Measurements from ENCODE around the gene NUMA1.

NUMA1 gene

GRCh38 chr11:71997594-71997993 lies 82.7 kb downstream of the NUMA1 start:
- Histone ChIP-seq H3K4me1 (ENCODE audit: control insufficient read depth, insufficient read depth, low read length) (no peaks in the 10 kb centered on the region; the same call in 1 of the 2 replicates), H3K27me3 (ENCODE audit: control insufficient read depth, insufficient read depth, low read length) (no peaks in the 10 kb centered on the region), H3K9ac (ENCODE audit: low read length) (no peak overlapping the region), H3K36me3 (ENCODE audit: control insufficient read depth, insufficient read depth, low read length) (peaks cover 39% of the 10 kb centered on the region), H3K4me3 (ENCODE audit: low read depth, low read length) (no peak overlapping the region), H3K9me3 (ENCODE audit: control insufficient read depth, insufficient read depth, low read depth, low read length) (no peaks in the 10 kb centered on the region), H3K27ac (ENCODE audit: low read depth, low read length) (no peak overlapping the region)

DNA sequence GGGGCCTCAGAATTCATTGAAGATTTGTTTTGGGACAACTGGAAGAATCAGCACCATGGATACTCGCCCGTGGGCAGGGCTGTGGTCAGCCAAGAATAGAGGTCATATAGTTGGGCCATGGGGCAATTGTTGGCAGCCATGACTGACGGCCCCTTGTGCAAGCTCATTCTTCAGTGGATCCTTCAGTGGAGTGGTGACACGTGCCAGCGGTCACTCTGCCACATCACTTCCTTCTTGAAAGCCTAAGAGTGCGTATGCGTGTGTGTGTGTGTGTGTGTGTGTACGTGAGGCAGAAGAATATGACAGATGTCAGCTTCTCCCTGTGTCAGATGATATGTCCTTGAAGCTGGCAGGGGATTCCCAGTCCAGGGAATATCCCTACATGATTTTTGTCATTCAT lies 83.4 kb downstream of the NUMA1 start:
- Histone ChIP-seq H3K4me3 (ENCODE audit: low read depth, low read length) (no peak overlapping the region), H3K27ac (ENCODE audit: low read depth, low read length) (no peak overlapping the region), H3K27me3 (ENCODE audit: control insufficient read depth, insufficient read depth, low read length) (no peaks in the 10 kb centered on the region), H3K4me1 (ENCODE audit: control insufficient read depth, insufficient read depth, low read length) (no peaks in the 10 kb centered on the region; the same call in 1 of the 2 replicates), H3K9ac (ENCODE audit: low read length) (no peak overlapping the region), H3K9me3 (ENCODE audit: control insufficient read depth, insufficient read depth, low read depth, low read length) (no peaks in the 10 kb centered on the region), H3K36me3 (ENCODE audit: control insufficient read depth, insufficient read depth, low read length) (peaks cover 36% of the 10 kb centered on the region)

GRCh38 chr11:71996517-71996916 lies 83.8 kb downstream of the NUMA1 start:
- Histone ChIP-seq H3K36me3 (ENCODE audit: control insufficient read depth, insufficient read depth, low read length) (peaks cover 35% of the 10 kb centered on the region), H3K27me3 (ENCODE audit: control insufficient read depth, insufficient read depth, low read length) (no peaks in the 10 kb centered on the region), H3K4me1 (ENCODE audit: control insufficient read depth, insufficient read depth, low read length) (no peaks in the 10 kb centered on the region; the same call in 1 of the 2 replicates), H3K9ac (ENCODE audit: low read length) (no peak overlapping the region), H3K27ac (ENCODE audit: low read depth, low read length) (no peak overlapping the region), H3K4me3 (ENCODE audit: low read depth, low read length) (no peak overlapping the region), H3K9me3 (ENCODE audit: control insufficient read depth, insufficient read depth, low read depth, low read length) (no peaks in the 10 kb centered on the region)

- H3K27ac ChIP-seq (ENCODE audit: low read depth, low read length), result no peak overlapping the region
- no peak overlapping the region for H3K4me3 ChIP-seq (ENCODE audit: low read depth, low read length)
- H3K27me3 ChIP-seq (ENCODE audit: control insufficient read depth, insufficient read depth, low read length), result no peaks in the 10 kb centered on the region
- H3K9ac ChIP-seq (ENCODE audit: low read length), result no peak overlapping the region
- H3K9me3 ChIP-seq (ENCODE audit: control insufficient read depth, insufficient read depth, low read depth, low read length), result no peaks in the 10 kb centered on the region
- no peaks in the 10 kb centered on the region; the same call in 1 of the 2 replicates for H3K4me1 ChIP-seq (ENCODE audit: control insufficient read depth, insufficient read depth, low read length)
- peaks cover 36% of the 10 kb centered on the region for H3K36me3 ChIP-seq (ENCODE audit: control insufficient read depth, insufficient read depth, low read length)
These were observed 84.5 kb downstream of the NUMA1 start for GRCh38 chr11:71995726-71996291.

DNA sequence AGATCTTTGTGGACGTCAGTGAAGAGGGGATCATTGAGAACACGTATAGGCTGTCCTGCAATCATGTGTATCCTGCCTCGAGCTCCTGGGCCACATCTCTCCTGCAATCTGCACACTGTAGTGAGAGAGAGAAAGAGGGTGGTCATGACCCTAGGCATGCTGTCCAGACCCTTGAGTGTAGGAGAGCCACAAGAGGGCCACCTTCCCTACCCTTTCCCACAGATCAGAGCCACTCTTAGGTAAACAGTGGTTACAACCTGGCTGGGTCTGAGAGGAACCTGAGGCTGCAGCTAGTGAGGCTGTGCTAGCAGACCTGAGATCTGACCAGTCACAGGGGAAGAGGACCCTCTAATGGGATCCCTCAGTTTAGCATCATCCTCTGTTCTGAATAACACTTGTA lies 85.6 kb downstream of the NUMA1 start:
- H3K9me3 ChIP-seq (ENCODE audit: control insufficient read depth, insufficient read depth, low read depth, low read length), result no peaks in the 10 kb centered on the region
- H3K27ac ChIP-seq (ENCODE audit: low read depth, low read length), result no peak overlapping the region
- no peaks in the 10 kb centered on the region; the same call in 1 of the 2 replicates for H3K4me1 ChIP-seq (ENCODE audit: control insufficient read depth, insufficient read depth, low read length)
- peaks cover 39% of the 10 kb centered on the region for H3K36me3 ChIP-seq (ENCODE audit: control insufficient read depth, insufficient read depth, low read length)
- no peak overlapping the region for H3K9ac ChIP-seq (ENCODE audit: low read length)
- no peak overlapping the region for H3K4me3 ChIP-seq (ENCODE audit: low read depth, low read length)
- no peaks in the 10 kb centered on the region for H3K27me3 ChIP-seq (ENCODE audit: control insufficient read depth, insufficient read depth, low read length)

GRCh38 chr11:71992136-71992730 lies 88.1 kb downstream of the NUMA1 start:
- Histone ChIP-seq H3K27ac (ENCODE audit: low read depth, low read length) (no peak overlapping the region), H3K9ac (ENCODE audit: low read length) (no peak overlapping the region), H3K4me3 (ENCODE audit: low read depth, low read length) (no peak overlapping the region), H3K36me3 (ENCODE audit: control insufficient read depth, insufficient read depth, low read length) (peaks cover 35% of the 10 kb centered on the region), H3K4me1 (ENCODE audit: control insufficient read depth, insufficient read depth, low read length) (no peaks in the 10 kb centered on the region; the same call in 1 of the 2 replicates), H3K9me3 (ENCODE audit: control insufficient read depth, insufficient read depth, low read depth, low read length) (no peaks in the 10 kb centered on the region), H3K27me3 (ENCODE audit: control insufficient read depth, insufficient read depth, low read length) (no peaks in the 10 kb centered on the region)

- H3K9me3 ChIP-seq (ENCODE audit: control insufficient read depth, insufficient read depth, low read depth, low read length), result no peaks in the 10 kb centered on the region
- H3K27me3 ChIP-seq (ENCODE audit: control insufficient read depth, insufficient read depth, low read length), result no peaks in the 10 kb centered on the region
- no peak overlapping the region for H3K27ac ChIP-seq (ENCODE audit: low read depth, low read length)
- no peaks in the 10 kb centered on the region; the same call in 1 of the 2 replicates for H3K4me1 ChIP-seq (ENCODE audit: control insufficient read depth, insufficient read depth, low read length)
- H3K9ac ChIP-seq (ENCODE audit: low read length), result no peak overlapping the region
- peaks cover 40% of the 10 kb centered on the region for H3K36me3 ChIP-seq (ENCODE audit: control insufficient read depth, insufficient read depth, low read length)
- no peak overlapping the region for H3K4me3 ChIP-seq (ENCODE audit: low read depth, low read length)
These were observed 88.8 kb downstream of the NUMA1 start for GRCh38 chr11:71991494-71991893.

DNA sequence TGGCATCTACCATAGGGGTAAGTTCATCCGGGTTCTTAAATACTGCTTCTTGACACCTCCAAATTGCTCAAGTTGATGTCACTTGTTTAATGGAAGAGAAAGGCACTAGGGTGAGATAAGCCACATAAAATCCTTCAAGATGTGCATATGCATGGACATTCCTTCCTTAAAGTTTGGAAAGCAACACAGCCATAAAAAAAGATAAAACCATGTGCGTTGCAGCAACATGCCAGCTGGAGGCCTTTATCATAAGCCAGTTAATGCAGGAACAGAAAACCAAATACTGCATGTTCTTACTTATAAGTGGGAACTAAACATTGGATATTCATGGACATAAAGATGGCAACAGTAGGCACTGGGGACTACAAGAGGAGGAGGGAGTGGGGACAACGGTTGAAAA lies 89.6 kb downstream of the NUMA1 start:
- Histone ChIP-seq H3K27ac (ENCODE audit: low read depth, low read length) (no peak overlapping the region), H3K4me3 (ENCODE audit: low read depth, low read length) (no peak overlapping the region), H3K36me3 (ENCODE audit: control insufficient read depth, insufficient read depth, low read length) (peaks cover 42% of the 10 kb centered on the region), H3K9ac (ENCODE audit: low read length) (no peak overlapping the region), H3K4me1 (ENCODE audit: control insufficient read depth, insufficient read depth, low read length) (no peaks in the 10 kb centered on the region; the same call in 1 of the 2 replicates), H3K9me3 (ENCODE audit: control insufficient read depth, insufficient read depth, low read depth, low read length) (no peaks in the 10 kb centered on the region), H3K27me3 (ENCODE audit: control insufficient read depth, insufficient read depth, low read length) (no peaks in the 10 kb centered on the region)

GRCh38 chr11:71988050-71988449 lies 92.3 kb downstream of the NUMA1 start:
- Histone ChIP-seq H3K36me3 (ENCODE audit: control insufficient read depth, insufficient read depth, low read length) (peaks cover 51% of the 10 kb centered on the region), H3K27me3 (ENCODE audit: control insufficient read depth, insufficient read depth, low read length) (no peaks in the 10 kb centered on the region), H3K27ac (ENCODE audit: low read depth, low read length) (no peak overlapping the region), H3K4me1 (ENCODE audit: control insufficient read depth, insufficient read depth, low read length) (no peaks in the 10 kb centered on the region), H3K4me3 (ENCODE audit: low read depth, low read length) (no peak overlapping the region), H3K9ac (ENCODE audit: low read length) (no peak overlapping the region), H3K9me3 (ENCODE audit: control insufficient read depth, insufficient read depth, low read depth, low read length) (no peaks in the 10 kb centered on the region)

- Histone ChIP-seq H3K36me3 (ENCODE audit: control insufficient read depth, insufficient read depth, low read length) (peaks cover 55% of the 10 kb centered on the region), H3K4me3 (ENCODE audit: low read depth, low read length) (no peak overlapping the region), H3K27me3 (ENCODE audit: control insufficient read depth, insufficient read depth, low read length) (no peaks in the 10 kb centered on the region), H3K4me1 (ENCODE audit: control insufficient read depth, insufficient read depth, low read length) (no peaks in the 10 kb centered on the region), H3K9me3 (ENCODE audit: control insufficient read depth, insufficient read depth, low read depth, low read length) (no peaks in the 10 kb centered on the region), H3K9ac (ENCODE audit: low read length) (no peak overlapping the region), H3K27ac (ENCODE audit: low read depth, low read length) (no peak overlapping the region)
These were observed 92.8 kb downstream of the NUMA1 start for GRCh38 chr11:71987521-71987920.

DNA sequence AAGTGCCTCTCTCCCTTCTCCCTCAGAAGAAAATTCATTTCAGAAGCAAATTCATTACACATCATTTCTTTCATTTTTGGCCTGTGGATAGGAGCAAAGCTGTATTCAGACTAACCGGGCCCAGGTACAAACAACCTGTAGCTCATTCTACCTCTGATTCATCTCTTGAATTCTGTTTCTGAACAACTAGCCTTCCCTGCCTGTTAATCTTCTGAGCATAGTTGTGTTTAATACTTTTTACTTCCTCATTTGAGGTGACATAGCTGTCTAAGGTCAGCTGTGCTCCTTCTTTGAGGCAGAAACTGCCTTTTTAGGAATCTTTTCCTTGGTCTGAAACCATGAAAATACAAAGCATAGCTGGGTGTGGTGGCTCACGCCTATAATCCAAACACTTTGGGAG lies 94.2 kb downstream of the NUMA1 start:
- Histone ChIP-seq H3K27me3 (ENCODE audit: control insufficient read depth, insufficient read depth, low read length) (no peaks in the 10 kb centered on the region), H3K36me3 (ENCODE audit: control insufficient read depth, insufficient read depth, low read length) (peaks cover 47% of the 10 kb centered on the region), H3K4me3 (ENCODE audit: low read depth, low read length) (no peak overlapping the region), H3K27ac (ENCODE audit: low read depth, low read length) (no peak overlapping the region), H3K9me3 (ENCODE audit: control insufficient read depth, insufficient read depth, low read depth, low read length) (no peaks in the 10 kb centered on the region), H3K4me1 (ENCODE audit: control insufficient read depth, insufficient read depth, low read length) (no peaks in the 10 kb centered on the region), H3K9ac (ENCODE audit: low read length) (no peak overlapping the region)
